Measurements from ENCODE around the gene SLC22A23.

The SLC22A23 gene

DNA sequence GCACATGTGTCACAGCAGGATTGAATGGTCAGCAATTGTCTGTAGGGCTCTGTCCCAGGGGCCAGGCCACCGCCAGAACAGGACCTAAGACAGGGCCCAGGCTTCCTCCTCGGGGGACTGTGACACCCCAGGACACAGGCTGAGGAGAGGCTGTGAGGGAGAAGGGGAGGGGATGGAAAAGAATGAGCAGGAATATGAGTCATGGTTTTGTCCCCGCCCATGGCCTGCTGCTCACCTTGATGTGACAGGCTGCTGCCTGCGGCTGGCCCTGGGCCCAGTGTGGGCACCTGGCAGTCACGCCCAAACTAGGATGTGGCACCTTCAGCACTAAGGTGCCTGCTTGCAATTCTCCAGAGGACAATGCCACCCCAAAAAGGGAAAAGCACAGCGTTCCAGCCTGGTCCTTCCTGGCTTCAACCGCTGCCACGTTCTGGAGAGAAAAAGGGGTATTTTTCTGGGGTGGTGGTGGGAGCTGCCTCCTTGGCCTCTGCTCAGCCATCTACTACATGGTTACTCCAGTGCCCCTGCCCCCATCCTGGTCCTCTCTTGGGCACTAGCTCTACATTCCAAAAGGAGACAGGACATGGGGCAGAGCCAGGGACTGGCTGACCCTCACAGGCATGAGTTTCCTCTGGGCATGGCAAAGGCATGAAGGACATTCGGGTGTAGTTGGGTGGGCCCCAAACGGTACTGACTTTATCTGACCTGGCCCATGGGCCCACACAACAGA lies 93.4 kb downstream of the SLC22A23 start:
- H3K36me3 ChIP-seq (replicated peaks; ENCODE audit: insufficient read depth, low read length): no peaks in the 10 kb centered on the region
- no peaks in the 10 kb centered on the region for H3K27me3 ChIP-seq (replicated peaks; ENCODE audit: insufficient read depth, low read length)
- no peak overlapping the region for H2AFZ ChIP-seq (ENCODE audit: low read length)
- no peaks in the 10 kb centered on the region for H4K20me1 ChIP-seq (ENCODE audit: insufficient read depth, low read length)
- no peaks in the 10 kb centered on the region for H3K79me2 ChIP-seq (ENCODE audit: low read length)
- H3F3A ChIP-seq (ENCODE audit: insufficient read depth, low read length): no peaks in the 10 kb centered on the region
- no peak for TF ChIP-seq EZH2phosphoT487 (IDR thresholded peaks at IDR 0.05; ENCODE audit: low read length)
- no peak for TF ChIP-seq CTCF (IDR thresholded peaks at IDR 0.05; ENCODE audit: low read length)
- TF ChIP-seq EZH2 (optimal IDR thresholded peaks at IDR 0.05; ENCODE audit: low read depth, low read length): no peak
- no peaks in the 10 kb centered on the region for H3K4me1 ChIP-seq (ENCODE audit: low read length)
- no peak overlapping the region for H3K4me3 ChIP-seq (ENCODE audit: low read length)
- H3K9me3 ChIP-seq (replicated peaks; ENCODE audit: insufficient read depth, low read length): no peaks in the 10 kb centered on the region
- no peaks in the 10 kb centered on the region for H3K9me2 ChIP-seq (replicated peaks; ENCODE audit: insufficient read depth, low read length)
- no peak overlapping the region for H3K9ac ChIP-seq (ENCODE audit: low read length)
- DNase-seq: no peak
- H3K27ac ChIP-seq (ENCODE audit: low read length): no peak overlapping the region
- no peak overlapping the region for H3K4me2 ChIP-seq (ENCODE audit: low read depth, low read length)

- no peak for DNase-seq
- Histone ChIP-seq H3K79me2 (ENCODE audit: low read length) (no peaks in the 10 kb centered on the region), H3F3A (ENCODE audit: insufficient read depth, low read length) (0 out of 2 replicates have a peak, but pooled peaks cover 5% of the 10 kb centered on the region), H3K27me3 (replicated peaks; ENCODE audit: insufficient read depth, low read length) (no peaks in the 10 kb centered on the region), H3K4me1 (ENCODE audit: low read length) (peaks cover 7% of the 10 kb centered on the region; the same call in 1 of the 2 replicates), H3K9me3 (replicated peaks; ENCODE audit: insufficient read depth, low read length) (no peaks in the 10 kb centered on the region), H3K4me2 (ENCODE audit: low read depth, low read length) (no peak overlapping the region), H3K9ac (ENCODE audit: low read length) (no peak overlapping the region), H4K20me1 (ENCODE audit: insufficient read depth, low read length) (no peaks in the 10 kb centered on the region), H3K4me3 (ENCODE audit: low read length) (no peak overlapping the region), H3K9me2 (replicated peaks; ENCODE audit: insufficient read depth, low read length) (no peaks in the 10 kb centered on the region), H3K27ac (ENCODE audit: low read length) (no peak overlapping the region), H3K36me3 (replicated peaks; ENCODE audit: insufficient read depth, low read length) (no peaks in the 10 kb centered on the region), H2AFZ (ENCODE audit: low read length) (no peak overlapping the region)
- TF ChIP-seq EZH2phosphoT487 (IDR thresholded peaks at IDR 0.05; ENCODE audit: low read length) (no peak), CTCF (IDR thresholded peaks at IDR 0.05; ENCODE audit: low read length) (no peak), EZH2 (optimal IDR thresholded peaks at IDR 0.05; ENCODE audit: low read depth, low read length) (no peak)
Measured at GRCh38 chr6:3361312-3362037, 95.4 kb downstream of the SLC22A23 start.

GRCh38 chr6:3360727-3361045 lies 96.2 kb downstream of the SLC22A23 start:
- no peak overlapping the region for H3K27ac ChIP-seq (ENCODE audit: low read length)
- no peak overlapping the region for H3K4me2 ChIP-seq (ENCODE audit: low read depth, low read length)
- TF ChIP-seq CTCF (IDR thresholded peaks at IDR 0.05; ENCODE audit: low read length) (no peak), EZH2phosphoT487 (IDR thresholded peaks at IDR 0.05; ENCODE audit: low read length) (no peak), EZH2 (optimal IDR thresholded peaks at IDR 0.05; ENCODE audit: low read depth, low read length) (no peak)
- peaks cover 11% of the 10 kb centered on the region; the same call in 1 of the 2 replicates for H3F3A ChIP-seq (ENCODE audit: insufficient read depth, low read length)
- H3K9me3 ChIP-seq (replicated peaks; ENCODE audit: insufficient read depth, low read length): no peaks in the 10 kb centered on the region
- H3K9me2 ChIP-seq (replicated peaks; ENCODE audit: insufficient read depth, low read length): no peaks in the 10 kb centered on the region
- DNase-seq: no peak
- no peak overlapping the region for H3K4me3 ChIP-seq (ENCODE audit: low read length)
- H3K9ac ChIP-seq (ENCODE audit: low read length): no peak overlapping the region
- no peaks in the 10 kb centered on the region for H3K27me3 ChIP-seq (replicated peaks; ENCODE audit: insufficient read depth, low read length)
- H3K36me3 ChIP-seq (replicated peaks; ENCODE audit: insufficient read depth, low read length): no peaks in the 10 kb centered on the region
- H3K4me1 ChIP-seq (ENCODE audit: low read length): peaks cover 7% of the 10 kb centered on the region; the same call in 1 of the 2 replicates
- H4K20me1 ChIP-seq (ENCODE audit: insufficient read depth, low read length): no peaks in the 10 kb centered on the region
- no peaks in the 10 kb centered on the region for H3K79me2 ChIP-seq (ENCODE audit: low read length)
- H2AFZ ChIP-seq (ENCODE audit: low read length): no peak overlapping the region

All from MM.1S (cell line).